SW 1271 (cell line): ENCODE results near the gene OR6C3.
"Not testable (repeated sequence)": the region's sequence is repeated elsewhere in the genome, so short reads cannot be mapped to it uniquely, and the experiment has no call there.

ENCODE experiments used
- DNase-seq, 2 experiments: peaks; one replicate each; lab custom pipeline; 2025; lab: John Stamatoyannopoulos, UW

OR6C3 gene

DNA sequence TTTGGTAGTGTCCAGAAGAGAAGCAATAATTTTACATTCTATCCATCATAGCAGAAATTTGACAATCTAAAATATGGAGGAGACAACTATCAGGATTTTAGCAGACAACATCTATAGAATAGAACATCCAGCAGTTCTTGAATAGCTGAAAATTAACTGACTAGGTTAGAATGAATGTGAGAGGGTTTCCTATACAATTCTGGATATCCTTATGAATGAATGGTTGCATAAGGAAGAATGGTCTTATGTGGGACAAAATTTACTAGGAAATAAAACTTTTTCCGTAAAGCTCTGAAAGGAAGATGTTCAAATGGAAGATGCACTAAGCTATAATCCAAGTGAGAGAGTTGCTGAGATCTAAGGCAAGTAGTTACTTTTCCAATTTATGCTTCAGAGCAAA is at the start of gene OR6C3:
TSS of gene OR6C3 (plus strand) at position 301 of the 400 bp plus-strand sequence. CDS start 955 bp downstream, outside the sequence.
- DNase-seq: no peak

- no peak for DNase-seq
Observed at GRCh38 chr12:55280991-55281390, 49.6 kb upstream of the OR6C3 start.

- no peak for DNase-seq
Observed at GRCh38 chr12:55289999-55290398, 40.5 kb upstream of the OR6C3 start.

GRCh38 chr12:55296469-55296868 is 34.1 kb upstream of the OR6C3 start, which contains the start of gene OR6C6:
Gene OR6C6, minus strand, starts transcription at chr12:55296569. Its CDS starts 1,337 bp downstream, at chr12:55295232.
- DNase-seq: no peak

DNA sequence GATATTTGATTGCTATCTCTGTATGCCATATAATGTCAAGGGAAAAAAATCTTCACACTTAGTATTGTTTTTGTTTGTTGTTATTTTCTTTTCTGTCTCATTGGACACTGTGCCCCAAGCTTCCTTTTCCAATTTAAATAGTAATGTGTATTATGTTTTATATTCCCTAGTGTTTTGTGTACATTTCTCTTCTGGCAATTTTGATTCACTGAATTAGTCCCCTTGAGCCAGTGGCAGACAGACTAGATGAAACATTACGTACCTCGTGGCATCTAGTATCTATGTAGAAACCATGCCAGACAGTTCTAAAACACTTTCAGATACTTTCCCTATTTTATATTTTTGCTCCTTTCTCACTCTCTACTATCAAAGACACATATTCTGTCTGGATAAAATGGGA is 16.5 kb upstream of the OR6C3 start, which contains the start of gene OR6C1:
TSS of gene OR6C1 (plus strand) at position 301 of the 400 bp plus-strand sequence. CDS start 6,257 bp downstream, outside the sequence.
- DNase-seq: no peak

- DNase-seq: no peak
Observed at GRCh38 chr12:55320201-55320600, 10.3 kb upstream of the OR6C3 start.

- not testable (repeated sequence) for DNase-seq
Observed at GRCh38 chr12:55325801-55326200, 4.7 kb upstream of the OR6C3 start.

GRCh38 chr12:55336002-55336401 is 5.5 kb downstream of the OR6C3 start:
- DNase-seq: no peak

- DNase-seq: not testable (repeated sequence)
Observed at GRCh38 chr12:55355338-55355737, 24.8 kb downstream of the OR6C3 start.

DNA sequence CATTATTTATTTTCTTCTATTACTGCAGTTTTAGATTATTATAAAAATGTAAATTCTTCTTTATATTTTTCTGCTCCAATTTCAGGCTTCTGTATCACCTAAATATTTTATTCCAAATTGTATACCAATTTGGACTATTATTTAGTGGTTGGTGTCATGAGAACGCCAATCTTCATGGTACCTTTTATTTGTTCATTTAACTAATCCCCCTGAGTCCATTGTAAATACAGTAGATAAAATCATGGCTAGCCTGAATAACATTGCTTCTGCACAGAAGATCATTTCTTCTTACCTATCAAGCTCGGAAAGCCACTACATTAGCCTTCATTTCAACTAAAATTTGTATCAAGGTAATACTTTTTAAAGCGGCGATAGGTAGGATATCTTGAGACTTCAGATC is 32.1 kb downstream of the OR6C3 start, which contains the start of gene OR6C75:
TSS of gene OR6C75 (plus strand) at position 301 of the 400 bp plus-strand sequence. CDS start 2,136 bp downstream, outside the sequence.
- DNase-seq: no peak

- DNase-seq: no peak
Observed at GRCh38 chr12:55365086-55365485, 34.5 kb downstream of the OR6C3 start.

DNA sequence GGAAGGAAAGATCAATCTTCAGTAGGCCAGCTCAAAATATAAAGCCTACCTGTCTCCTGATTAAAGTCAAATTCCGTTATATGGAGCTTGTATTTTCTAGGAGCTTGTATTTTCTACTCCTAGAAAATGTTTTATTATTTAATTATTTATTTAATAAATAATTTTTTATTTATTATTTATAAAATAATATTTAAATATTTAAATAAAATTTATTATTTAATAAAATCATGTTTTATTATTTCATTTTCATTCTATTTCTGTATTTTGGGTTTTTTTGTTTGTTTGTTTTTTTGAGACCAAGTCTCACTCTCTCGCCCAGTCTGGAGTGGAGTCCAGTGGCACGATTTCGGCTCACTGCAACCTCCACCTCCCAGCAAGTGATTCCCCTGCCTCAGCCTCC is 42.0 kb downstream of the OR6C3 start:
- DNase-seq: no peak
